B cell (primary cell): Measurements from ENCODE around the gene CNTN4. TPM values are rescaled to one million over a fixed set of nuclear protein-coding genes. Genes with fewer than 3 reads are reported as not detected.

ENCODE experiments used
- ATAC-seq: fragments of 200-7000 bp; cut with Tn5 transposase; one replicate; pipeline ENCODE4 v1.10.0; 2021; ENCODE audit warnings: low read depth, mild to moderate bottlenecking, moderate number of reproducible peaks, moderate library complexity
- CTCF ChIA-PET: fragments of 350-600 bp; sonication (Branson Sonifier 250); formaldehyde crosslinking; loops from one replicate; lab custom pipeline; 2021; ENCODE audit warnings: antibody characterized with exemption, inconsistent platforms; lab: Charles Lee
- POLR2A ChIA-PET: fragments of 350-600 bp; sonication (Branson Sonifier 250); formaldehyde crosslinking; loops from one replicate; lab custom pipeline; 2021; ENCODE audit warnings: antibody characterized with exemption; lab: Charles Lee
- DNase-seq: peaks from one replicate; pipeline ENCODE4 v3.0.0; 2013
- H2AFZ ChIP-seq: 2 replicates; pipeline ENCODE4 v1.6.1; 2012; ENCODE audit warnings: mild to moderate bottlenecking, low read depth, low read length; ENCODE audit not compliant: insufficient read depth, poor library complexity, severe bottlenecking
- H3K27ac ChIP-seq, 2 donors: 1 replicate in 1 of 2; 2 replicates in 1 of 2; pipeline ENCODE4 v1.5.1; 2012 to 2013; ENCODE audit warnings: low read length in 2 of 2, mild to moderate bottlenecking in 2 of 2, moderate library complexity in 1 of 2
- H3K27me3 ChIP-seq, 4 experiments: fragments of 200-600 bp in 1 of 4; sonication (generic) in 1 of 4; replicated peaks in 1 of 4; 1 replicate in 2 of 4; 2 replicates in 2 of 4; pipeline versions ENCODE4 v1.6.1 to v1.7.0; 2013 to 2016; ENCODE audit warnings: low read length in 3 of 4, mild to moderate bottlenecking in 2 of 4, mixed read lengths in 1 of 4, moderate library complexity in 1 of 4; ENCODE audit not compliant: insufficient read depth in 4 of 4, control insufficient read depth in 3 of 4; ENCODE audit errors: control extremely low read depth in 1 of 4
- H3K36me3 ChIP-seq, 2 experiments: replicated peaks in 1 of 2; 1 replicate in 1 of 2; 2 replicates in 1 of 2; pipeline versions ENCODE4 v1.6.1 to v1.7.1; 2013; ENCODE audit warnings: low read length in 1 of 2; ENCODE audit not compliant: insufficient read depth in 2 of 2, control insufficient read depth in 1 of 2; ENCODE audit errors: control extremely low read depth in 1 of 2, extremely low read depth in 1 of 2
- H3K4me1 ChIP-seq, 2 donors: fragments of 200-600 bp in 1 of 2; sonication (generic) in 1 of 2; 1 replicate in 1 of 2; 2 replicates in 1 of 2; pipeline versions ENCODE4 v1.5.1 to v1.6.1; 2013 to 2017; ENCODE audit warnings: low read length in 2 of 2; ENCODE audit not compliant: control insufficient read depth in 2 of 2, insufficient read depth in 2 of 2
- H3K4me2 ChIP-seq: replicated peaks from 2 replicates; pipeline ENCODE3; 2012; ENCODE audit warnings: mild to moderate bottlenecking, low read depth, low read length; ENCODE audit not compliant: poor library complexity, severe bottlenecking
- H3K4me3 ChIP-seq, 5 experiments: fragments of 200-600 bp in 1 of 5; sonication (generic) in 1 of 5; 1 replicate in 3 of 5; 2 replicates in 2 of 5; pipeline versions ENCODE4 v1.5.1 to v1.7.0; 2011 to 2016; ENCODE audit warnings: low read length in 4 of 5, mild to moderate bottlenecking in 4 of 5, low read depth in 2 of 5, control low read depth in 1 of 5, moderate library complexity in 1 of 5; ENCODE audit not compliant: insufficient read depth in 1 of 5; ENCODE audit errors: control extremely low read depth in 1 of 5, extremely low read depth in 1 of 5
- H3K79me2 ChIP-seq: fragments of 200-600 bp; sonication (generic); one replicate; pipeline ENCODE4 v1.6.0; 2016; ENCODE audit warnings: low read length; ENCODE audit not compliant: control insufficient read depth, insufficient read depth
- H3K9ac ChIP-seq: fragments of 200-600 bp; sonication (generic); 2 replicates; pipeline ENCODE4 v1.6.1; 2017; ENCODE audit warnings: mild to moderate bottlenecking, low read length, moderate library complexity
- H3K9me3 ChIP-seq, 3 donors: one replicate each; pipeline versions ENCODE4 v1.6.1 to v1.7.1; 2013; ENCODE audit warnings: low read length in 2 of 3; ENCODE audit not compliant: control insufficient read depth in 2 of 3, insufficient read depth in 1 of 3; ENCODE audit errors: control extremely low read depth in 1 of 3
- H4K20me1 ChIP-seq: 2 replicates; pipeline ENCODE4 v1.6.0; 2012; ENCODE audit warnings: mild to moderate bottlenecking, low read length; ENCODE audit not compliant: insufficient read depth, control insufficient read depth, poor library complexity, severe bottlenecking
- H3K27ac Mint-ChIP-seq: one replicate; pipeline ENCODE4 v1.8.0; 2021; ENCODE audit warnings: mixed read lengths
- H3K27me3 Mint-ChIP-seq: one replicate; pipeline ENCODE4 v1.8.0; 2021; ENCODE audit warnings: mixed read lengths
- H3K4me1 Mint-ChIP-seq: one replicate; pipeline ENCODE4 v1.8.0; 2021; ENCODE audit warnings: mixed read lengths
- H3K4me3 Mint-ChIP-seq: one replicate; pipeline ENCODE4 v1.8.0; 2021; ENCODE audit warnings: mixed read lengths
- H3K9me3 Mint-ChIP-seq: one replicate; pipeline ENCODE4 v1.8.0; 2022; ENCODE audit warnings: mixed read lengths; ENCODE audit not compliant: insufficient read depth
- EZH2 ChIP-seq: IDR thresholded peaks from 2 replicates; pipeline ENCODE4 v1.6.1; 2012; ENCODE audit warnings: borderline replicate concordance, low read depth, mild to moderate bottlenecking, moderate library complexity, low read length; ENCODE audit not compliant: insufficient read depth, poor library complexity, severe bottlenecking
- WGBS: methylation state at CpG from one replicate; pipeline ENCODE4 v1.1.5; 2013; ENCODE audit warnings: missing lambda C conversion rate; ENCODE audit not compliant: insufficient coverage; 5-methylcytosine and 5-hydroxymethylcytosine counted together
- intact Hi-C: fragments of 100-400 bp; cut with micrococcal nuclease; formaldehyde crosslinking; loops from one replicate; pipeline ENCODE4 v1.10.0; 2022
- polyA plus RNA-seq: library from polyadenylated mRNA; depleted of rRNA; stranded (reverse); fragments of >200 nt; gene quantifications from 2 replicates; pipeline ENCODE4 v1.2.3, GENCODE V29; 2012
- total RNA-seq, 2 donors: library from RNA; stranded (reverse); fragments of 120-200 nt in 1 of 2; gene quantifications; 1 replicate in 1 of 2; 2 replicates in 1 of 2; pipeline versions ENCODE4 v1.2.3 to v1.2.4, GENCODE V29; 2013 to 2022
- TF ChIP-seq, protein P1 (sequence below): fragments of 200-600 bp; IDR thresholded peaks from one replicate; pipeline ENCODE4 v1.8.0; 2022; ENCODE audit warnings: antibody characterized with exemption, mild to moderate bottlenecking

Gene CNTN4
- total and polyA plus RNA-seq, 2 donors (not counting 1 experiment from before 2014, with no cell fraction given), result 0.05 TPM; not detected in 1

DNA sequence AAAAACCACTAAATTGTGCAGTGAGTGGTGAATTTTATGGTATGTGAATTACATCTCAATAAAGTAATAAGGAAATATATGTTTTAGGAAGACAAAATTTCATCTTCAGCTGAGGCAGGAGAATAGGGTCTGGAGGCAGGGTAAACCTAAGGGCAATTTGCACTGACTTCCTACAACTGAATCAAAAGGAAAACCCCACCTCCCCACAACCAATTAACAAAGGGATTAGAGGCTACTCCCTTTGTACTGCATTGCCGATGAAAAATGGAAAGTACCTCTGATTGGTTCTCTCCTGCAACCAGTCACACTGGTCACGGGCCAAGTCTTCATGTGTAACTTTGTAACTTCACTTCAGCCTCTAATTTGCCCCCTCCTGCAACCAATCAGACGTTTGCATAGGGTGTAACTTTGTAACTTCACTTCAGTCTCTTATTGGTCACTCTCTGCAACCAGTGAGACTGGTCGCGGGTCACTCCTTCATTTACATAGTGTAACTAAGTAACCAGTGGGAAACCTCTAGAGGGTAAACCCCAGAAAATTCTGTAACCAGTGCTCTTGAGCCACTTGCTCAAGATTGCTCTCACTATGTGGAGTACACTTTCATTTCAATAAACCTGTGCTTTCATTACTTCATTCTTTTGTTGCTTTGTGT, 244.5 kb downstream of the CNTN4 start:
- H3K9me3 Mint-ChIP-seq, result no peaks in the 10 kb centered on the region
- H3K36me3 ChIP-seq, result no peaks in the 10 kb centered on the region
- 63% methylated on average over 3 of the region's 5 CpGs for WGBS

DNA sequence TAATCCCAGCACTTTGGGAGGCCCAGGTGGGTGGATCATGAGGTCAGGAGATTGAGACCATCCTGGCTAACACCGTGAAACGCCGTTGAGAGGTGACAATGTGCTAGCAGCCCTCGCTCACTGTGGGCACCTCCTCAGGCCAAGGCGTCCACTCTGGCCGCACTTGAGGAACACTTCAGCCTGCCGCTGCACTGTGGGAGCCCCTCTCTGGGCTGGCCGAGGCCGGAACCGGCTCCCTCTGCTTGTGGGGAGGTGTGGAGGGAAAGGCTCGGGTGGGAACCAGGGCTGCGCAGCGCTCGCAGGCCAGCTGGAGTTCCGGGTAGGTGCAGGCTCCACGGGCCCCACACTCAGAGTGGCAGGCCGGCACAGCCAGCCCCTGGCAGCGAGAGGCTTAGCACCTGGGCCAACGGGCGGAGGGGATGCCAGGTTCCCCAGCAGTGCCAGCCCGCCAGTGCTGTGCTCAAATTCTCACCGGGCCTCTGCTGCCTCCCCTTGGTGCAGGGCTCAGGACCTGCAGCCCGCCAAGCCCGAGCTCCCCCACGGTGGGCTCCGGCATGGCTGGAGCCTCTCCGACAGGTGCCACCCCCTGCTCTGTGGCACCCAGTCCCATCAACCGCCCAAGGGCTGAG, 253.6 kb downstream of the CNTN4 start:
- 92% methylated on average over 28 of the region's 28 CpGs for WGBS
- H3K4me3 Mint-ChIP-seq, result no peak overlapping the region
- no peak for DNase-seq

More for the DNA sequence above, 244.5 kb downstream of the CNTN4 start:
- no peaks in the 10 kb centered on the region for H3K9me3 ChIP-seq
- H3K27me3 Mint-ChIP-seq, result no peaks in the 10 kb centered on the region
- H3K4me1 Mint-ChIP-seq, result no peaks in the 10 kb centered on the region
- H4K20me1 ChIP-seq, result no peaks in the 10 kb centered on the region
- H2AFZ ChIP-seq, result no peak overlapping the region
- intact Hi-C loops, result no loop called here
- no peaks in the 10 kb centered on the region for H3K27me3 ChIP-seq
- ATAC-seq (no peak), DNase-seq (no peak)
- no peak overlapping the region for H3K27ac ChIP-seq
- H3K27ac Mint-ChIP-seq, result no peak overlapping the region
- H3K4me1 ChIP-seq, result no peaks in the 10 kb centered on the region
- ChIA-PET POLR2A (no interaction called here), CTCF (no interaction called here)
- no peaks in the 10 kb centered on the region for H3K79me2 ChIP-seq
- no peak overlapping the region for H3K4me3 ChIP-seq
- no peak overlapping the region for H3K9ac ChIP-seq
- H3K4me2 ChIP-seq, result no peak overlapping the region
- TF ChIP-seq, protein P1, sequence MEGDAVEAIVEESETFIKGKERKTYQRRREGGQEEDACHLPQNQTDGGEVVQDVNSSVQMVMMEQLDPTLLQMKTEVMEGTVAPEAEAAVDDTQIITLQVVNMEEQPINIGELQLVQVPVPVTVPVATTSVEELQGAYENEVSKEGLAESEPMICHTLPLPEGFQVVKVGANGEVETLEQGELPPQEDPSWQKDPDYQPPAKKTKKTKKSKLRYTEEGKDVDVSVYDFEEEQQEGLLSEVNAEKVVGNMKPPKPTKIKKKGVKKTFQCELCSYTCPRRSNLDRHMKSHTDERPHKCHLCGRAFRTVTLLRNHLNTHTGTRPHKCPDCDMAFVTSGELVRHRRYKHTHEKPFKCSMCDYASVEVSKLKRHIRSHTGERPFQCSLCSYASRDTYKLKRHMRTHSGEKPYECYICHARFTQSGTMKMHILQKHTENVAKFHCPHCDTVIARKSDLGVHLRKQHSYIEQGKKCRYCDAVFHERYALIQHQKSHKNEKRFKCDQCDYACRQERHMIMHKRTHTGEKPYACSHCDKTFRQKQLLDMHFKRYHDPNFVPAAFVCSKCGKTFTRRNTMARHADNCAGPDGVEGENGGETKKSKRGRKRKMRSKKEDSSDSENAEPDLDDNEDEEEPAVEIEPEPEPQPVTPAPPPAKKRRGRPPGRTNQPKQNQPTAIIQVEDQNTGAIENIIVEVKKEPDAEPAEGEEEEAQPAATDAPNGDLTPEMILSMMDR, result no peak
- TF ChIP-seq EZH2, result no peak
- no peak overlapping the region for H3K4me3 Mint-ChIP-seq

More for the DNA sequence above, 253.6 kb downstream of the CNTN4 start:
- Histone ChIP-seq H3K79me2 (no peaks in the 10 kb centered on the region), H3K36me3 (no peaks in the 10 kb centered on the region), H3K4me3 (no peak overlapping the region), H3K27ac (no peak overlapping the region), H3K4me1 (no peaks in the 10 kb centered on the region), H2AFZ (no peak overlapping the region), H3K9me3 (peaks cover 1 to 11% (median 3%) of the 10 kb centered on the region in 3 donors), H3K27me3 (no peaks in the 10 kb centered on the region), H3K4me2 (no peak overlapping the region), H3K9ac (no peak overlapping the region), H4K20me1 (no peaks in the 10 kb centered on the region)
- intact Hi-C loops, result no loop called here
- no peaks in the 10 kb centered on the region for H3K4me1 Mint-ChIP-seq
- TF ChIP-seq, protein P1, result no peak
- TF ChIP-seq EZH2, result no peak
- no peaks in the 10 kb centered on the region for H3K27me3 Mint-ChIP-seq
- ATAC-seq, result no peak
- H3K27ac Mint-ChIP-seq, result no peak overlapping the region
- ChIA-PET POLR2A (no interaction called here), CTCF (no interaction called here)
- peaks cover 2% of the 10 kb centered on the region for H3K9me3 Mint-ChIP-seq
